DND-41 (cell line): ENCODE results near the gene TOLLIP.
A peak's percentile ranks its signal among the peaks of the same experiment; 100 is the strongest.

ENCODE experiments used
- ATAC-seq: fragments of 200-7000 bp; cut with Tn5 transposase; 3 replicates; pipeline ENCODE4 v1.9.1; 2021; ENCODE audit warnings: low read depth; ENCODE audit not compliant: insufficient read depth
- DNase-seq: peaks from one replicate; pipeline ENCODE4 v3.0.0-alpha.2; 2020
- H2AFZ ChIP-seq: 2 replicates; pipeline ENCODE4 v1.6.0; 2012; ENCODE audit warnings: low read depth, low read length
- H3K27ac ChIP-seq: 2 replicates; pipeline ENCODE4 v1.5.1; 2012; ENCODE audit warnings: low read length, inconsistent platforms
- H3K27me3 ChIP-seq: fragments of 200-600 bp; sonication (generic); 2 replicates; pipeline ENCODE4 v1.6.0; 2012; ENCODE audit warnings: low read length, mild to moderate bottlenecking, inconsistent platforms; ENCODE audit not compliant: insufficient read depth, poor library complexity
- H3K36me3 ChIP-seq: 2 replicates; pipeline ENCODE4 v1.5.1; 2012; ENCODE audit warnings: low read length, inconsistent platforms; ENCODE audit not compliant: insufficient read depth
- H3K4me1 ChIP-seq: 2 replicates; pipeline ENCODE4 v1.5.1; 2012; ENCODE audit warnings: mild to moderate bottlenecking, low read length; ENCODE audit not compliant: insufficient read depth
- H3K4me2 ChIP-seq: 2 replicates; pipeline ENCODE4 v1.6.0; 2012; ENCODE audit warnings: mild to moderate bottlenecking, moderate library complexity, low read length, inconsistent platforms; ENCODE audit not compliant: insufficient read depth
- H3K4me3 ChIP-seq, 2 experiments: fragments of 200-600 bp in 1 of 2; shearing (Covaris generic) in 1 of 2; 2 replicates each; pipeline ENCODE4 v1.5.1; 2012 to 2016; ENCODE audit warnings: inconsistent platforms in 2 of 2, low read length in 2 of 2, mild to moderate bottlenecking in 2 of 2, low read depth in 1 of 2, moderate library complexity in 1 of 2
- H3K79me2 ChIP-seq: 2 replicates; pipeline ENCODE4 v1.6.0; 2012; ENCODE audit warnings: low read length, inconsistent platforms; ENCODE audit not compliant: insufficient read depth
- H3K9ac ChIP-seq: 2 replicates; pipeline ENCODE4 v1.6.0; 2012; ENCODE audit warnings: low read depth, mild to moderate bottlenecking, inconsistent platforms, low read length, moderate library complexity
- H3K9me3 ChIP-seq: 2 replicates; pipeline ENCODE4 v1.5.1; 2012; ENCODE audit warnings: low read length, moderate library complexity, mild to moderate bottlenecking, inconsistent platforms; ENCODE audit not compliant: insufficient read depth, severe bottlenecking
- H4K20me1 ChIP-seq: 2 replicates; pipeline ENCODE4 v1.6.0; 2012; ENCODE audit warnings: low read length; ENCODE audit not compliant: insufficient read depth
- CTCF ChIP-seq: IDR thresholded peaks from 2 replicates; pipeline ENCODE4 v1.5.1; 2012; ENCODE audit warnings: borderline replicate concordance, low read length, moderate library complexity, mild to moderate bottlenecking; ENCODE audit not compliant: poor library complexity, severe bottlenecking; ENCODE audit errors: extremely low read depth
- EZH2 ChIP-seq: IDR thresholded peaks from 3 replicates; pipeline ENCODE4 v1.6.1; 2012; ENCODE audit warnings: borderline replicate concordance, low read depth, mild to moderate bottlenecking, moderate library complexity, low read length, inconsistent platforms; ENCODE audit not compliant: severe bottlenecking

Gene TOLLIP

GRCh38 chr11:1238767-1239595 is 70.5 kb downstream of the TOLLIP start:
- Histone ChIP-seq H3K4me3 (no peak overlapping the region), H4K20me1 (no peaks in the 10 kb centered on the region), H3K9me3 (no peaks in the 10 kb centered on the region), H3K27ac (no peak overlapping the region), H3K79me2 (no peaks in the 10 kb centered on the region), H3K36me3 (no peaks in the 10 kb centered on the region), H3K9ac (no peak overlapping the region), H3K4me2 (no peak overlapping the region), H3K4me1 (no peaks in the 10 kb centered on the region), H2AFZ (no peak overlapping the region), H3K27me3 (no peaks in the 10 kb centered on the region)
- DNase-seq (peak; percentile 42), ATAC-seq (0 out of 3 replicates have a peak, but pooled peaks have one; percentile 27)
- no peak for TF ChIP-seq CTCF
- no peak for TF ChIP-seq EZH2

GRCh38 chr11:1237851-1238250 is 71.6 kb downstream of the TOLLIP start:
- Histone ChIP-seq H3K27me3 (no peaks in the 10 kb centered on the region), H3K4me1 (no peaks in the 10 kb centered on the region), H3K4me3 (no peak overlapping the region), H3K9me3 (no peaks in the 10 kb centered on the region), H3K36me3 (no peaks in the 10 kb centered on the region), H3K27ac (no peak overlapping the region), H3K9ac (no peak overlapping the region), H3K79me2 (no peaks in the 10 kb centered on the region), H3K4me2 (no peak overlapping the region), H2AFZ (no peak overlapping the region), H4K20me1 (peaks cover 4% of the 10 kb centered on the region)
- ATAC-seq: no peak
- TF ChIP-seq CTCF (no peak), EZH2 (no peak)
- no peak for DNase-seq

GRCh38 chr11:1237128-1237580 is 72.3 kb downstream of the TOLLIP start:
- no peaks in the 10 kb centered on the region for H3K27me3 ChIP-seq
- no peak for ATAC-seq
- DNase-seq: no peak
- no peak overlapping the region for H2AFZ ChIP-seq
- no peaks in the 10 kb centered on the region for H3K4me1 ChIP-seq
- no peaks in the 10 kb centered on the region for H3K9me3 ChIP-seq
- no peaks in the 10 kb centered on the region for H3K79me2 ChIP-seq
- H3K4me2 ChIP-seq: no peak overlapping the region
- no peaks in the 10 kb centered on the region for H3K36me3 ChIP-seq
- TF ChIP-seq CTCF (no peak), EZH2 (no peak)
- peaks cover 5% of the 10 kb centered on the region for H4K20me1 ChIP-seq
- no peak overlapping the region for H3K4me3 ChIP-seq
- H3K27ac ChIP-seq: no peak overlapping the region
- H3K9ac ChIP-seq: no peak overlapping the region
